Neural cell (in vitro differentiated cells): ENCODE measurements around the gene RAPGEF2.

Experiments
- EP300 ChIP-seq: fragments of 450-650 bp; conservative IDR thresholded peaks from 2 replicates; pipeline ENCODE4 v1.6.1; 2014; ENCODE audit warnings: antibody characterized with exemption, mild to moderate bottlenecking, moderate library complexity; ENCODE audit not compliant: poor library complexity, severe bottlenecking
- EZH2 ChIP-seq: fragments of 200-600, 300-800 bp; shearing (Covaris generic), sonication (generic); IDR thresholded peaks from 2 replicates; pipeline ENCODE4 v1.6.1; 2014; ENCODE audit warnings: antibody characterized with exemption, low read length, borderline replicate concordance, mild to moderate bottlenecking; ENCODE audit not compliant: insufficient read depth, poor library complexity, severe bottlenecking
- POLR2AphosphoS5 ChIP-seq: IDR thresholded peaks from 2 replicates; pipeline ENCODE4 v1.6.1; 2012
- RAD21 ChIP-seq: fragments of 450-650 bp; conservative IDR thresholded peaks from 2 replicates; pipeline ENCODE4 v1.6.1; 2014; ENCODE audit warnings: antibody characterized with exemption, mild to moderate bottlenecking, moderate library complexity
- TAF1 ChIP-seq: IDR thresholded peaks from 2 replicates; pipeline ENCODE4 v1.6.1; 2012; ENCODE audit warnings: low read depth
- TF ChIP-seq, protein P1 (sequence below): IDR thresholded peaks from 2 replicates; pipeline ENCODE4 v1.6.1; 2012; ENCODE audit warnings: borderline replicate concordance
- TF ChIP-seq, protein P2 (sequence below): fragments of 450-650 bp; IDR thresholded peaks from 2 replicates; pipeline ENCODE4 v1.5.1; 2014; ENCODE audit warnings: antibody characterized with exemption, mild to moderate bottlenecking, moderate library complexity; ENCODE audit not compliant: poor library complexity, severe bottlenecking

GRCh38 chr4:159178979-159179969 lies 76.4 kb downstream of the RAPGEF2 start:
- TF ChIP-seq, protein P1, sequence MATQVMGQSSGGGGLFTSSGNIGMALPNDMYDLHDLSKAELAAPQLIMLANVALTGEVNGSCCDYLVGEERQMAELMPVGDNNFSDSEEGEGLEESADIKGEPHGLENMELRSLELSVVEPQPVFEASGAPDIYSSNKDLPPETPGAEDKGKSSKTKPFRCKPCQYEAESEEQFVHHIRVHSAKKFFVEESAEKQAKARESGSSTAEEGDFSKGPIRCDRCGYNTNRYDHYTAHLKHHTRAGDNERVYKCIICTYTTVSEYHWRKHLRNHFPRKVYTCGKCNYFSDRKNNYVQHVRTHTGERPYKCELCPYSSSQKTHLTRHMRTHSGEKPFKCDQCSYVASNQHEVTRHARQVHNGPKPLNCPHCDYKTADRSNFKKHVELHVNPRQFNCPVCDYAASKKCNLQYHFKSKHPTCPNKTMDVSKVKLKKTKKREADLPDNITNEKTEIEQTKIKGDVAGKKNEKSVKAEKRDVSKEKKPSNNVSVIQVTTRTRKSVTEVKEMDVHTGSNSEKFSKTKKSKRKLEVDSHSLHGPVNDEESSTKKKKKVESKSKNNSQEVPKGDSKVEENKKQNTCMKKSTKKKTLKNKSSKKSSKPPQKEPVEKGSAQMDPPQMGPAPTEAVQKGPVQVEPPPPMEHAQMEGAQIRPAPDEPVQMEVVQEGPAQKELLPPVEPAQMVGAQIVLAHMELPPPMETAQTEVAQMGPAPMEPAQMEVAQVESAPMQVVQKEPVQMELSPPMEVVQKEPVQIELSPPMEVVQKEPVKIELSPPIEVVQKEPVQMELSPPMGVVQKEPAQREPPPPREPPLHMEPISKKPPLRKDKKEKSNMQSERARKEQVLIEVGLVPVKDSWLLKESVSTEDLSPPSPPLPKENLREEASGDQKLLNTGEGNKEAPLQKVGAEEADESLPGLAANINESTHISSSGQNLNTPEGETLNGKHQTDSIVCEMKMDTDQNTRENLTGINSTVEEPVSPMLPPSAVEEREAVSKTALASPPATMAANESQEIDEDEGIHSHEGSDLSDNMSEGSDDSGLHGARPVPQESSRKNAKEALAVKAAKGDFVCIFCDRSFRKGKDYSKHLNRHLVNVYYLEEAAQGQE = no peak
- no peak for TF ChIP-seq EP300
- TF ChIP-seq, protein P2, sequence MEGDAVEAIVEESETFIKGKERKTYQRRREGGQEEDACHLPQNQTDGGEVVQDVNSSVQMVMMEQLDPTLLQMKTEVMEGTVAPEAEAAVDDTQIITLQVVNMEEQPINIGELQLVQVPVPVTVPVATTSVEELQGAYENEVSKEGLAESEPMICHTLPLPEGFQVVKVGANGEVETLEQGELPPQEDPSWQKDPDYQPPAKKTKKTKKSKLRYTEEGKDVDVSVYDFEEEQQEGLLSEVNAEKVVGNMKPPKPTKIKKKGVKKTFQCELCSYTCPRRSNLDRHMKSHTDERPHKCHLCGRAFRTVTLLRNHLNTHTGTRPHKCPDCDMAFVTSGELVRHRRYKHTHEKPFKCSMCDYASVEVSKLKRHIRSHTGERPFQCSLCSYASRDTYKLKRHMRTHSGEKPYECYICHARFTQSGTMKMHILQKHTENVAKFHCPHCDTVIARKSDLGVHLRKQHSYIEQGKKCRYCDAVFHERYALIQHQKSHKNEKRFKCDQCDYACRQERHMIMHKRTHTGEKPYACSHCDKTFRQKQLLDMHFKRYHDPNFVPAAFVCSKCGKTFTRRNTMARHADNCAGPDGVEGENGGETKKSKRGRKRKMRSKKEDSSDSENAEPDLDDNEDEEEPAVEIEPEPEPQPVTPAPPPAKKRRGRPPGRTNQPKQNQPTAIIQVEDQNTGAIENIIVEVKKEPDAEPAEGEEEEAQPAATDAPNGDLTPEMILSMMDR = no peak
- no peak for TF ChIP-seq EZH2
- TF ChIP-seq POLR2AphosphoS5 = no peak
- TF ChIP-seq RAD21 = no peak
- TF ChIP-seq TAF1 = no peak
